Neural progenitor cell (in vitro differentiated cells): ENCODE data around the gene TRAF1.

ENCODE experiments used
- CTCF ChIP-seq: fragments of 200-600 bp; sonication (generic); IDR thresholded peaks from 2 replicates; pipeline ENCODE4 v1.5.1; 2017; ENCODE audit warnings: antibody characterized with exemption, mild to moderate bottlenecking
- EZH2 ChIP-seq: fragments of 200-600 bp; sonication (generic); IDR thresholded peaks from 2 replicates; pipeline ENCODE4 v1.6.1; 2017; ENCODE audit warnings: antibody characterized with exemption, mild to moderate bottlenecking, moderate library complexity
- EZH2phosphoT487 ChIP-seq: fragments of 200-600 bp; sonication (generic); IDR thresholded peaks from 2 replicates; pipeline ENCODE4 v1.6.1; 2017; ENCODE audit warnings: antibody characterized with exemption

- TF ChIP-seq CTCF (no peak), EZH2 (no peak), EZH2phosphoT487 (no peak)
Observed at GRCh38 chr9:120937127-120937526, 10.5 kb upstream of the TRAF1 start.
